HG02623 (cell line): ENCODE data around the gene FRMD4B.

Source experiments
- ATAC-seq: cut with Tn5 transposase; IDR thresholded peaks from one replicate; pipeline ENCODE4 v1.9.1; 2021; ENCODE audit warnings: moderate library complexity; ENCODE audit not compliant: unreplicated experiment

FRMD4B gene

DNA sequence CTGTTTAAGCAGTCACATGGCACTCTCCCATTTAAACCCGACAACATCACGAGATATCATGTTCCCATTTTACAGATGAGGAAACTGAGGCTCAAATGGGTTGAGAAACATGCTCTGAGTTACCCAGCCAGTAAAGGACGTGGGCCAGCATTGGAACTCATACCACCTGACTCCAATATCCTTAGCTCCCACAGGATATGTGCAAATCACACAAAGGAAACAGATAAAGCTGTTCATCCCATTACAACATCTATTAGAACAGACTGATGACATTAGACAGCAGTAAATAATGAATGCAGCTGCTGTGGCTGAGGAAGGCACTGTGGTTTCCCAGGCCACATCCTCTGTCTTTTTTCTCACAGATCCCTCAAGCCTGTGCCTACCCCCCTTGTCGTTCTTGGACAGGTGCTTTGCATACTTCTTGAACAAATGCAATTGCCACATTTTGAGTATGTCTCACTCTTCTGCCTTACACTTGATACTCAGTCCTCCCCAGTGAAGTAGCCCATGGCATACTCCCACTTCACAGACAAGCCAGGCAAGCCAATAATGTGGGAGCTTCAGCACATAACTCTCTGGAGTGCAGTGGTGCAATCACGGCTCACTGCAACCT is 17.7 kb downstream of the FRMD4B start:
- ATAC-seq, result peak; percentile 100

DNA sequence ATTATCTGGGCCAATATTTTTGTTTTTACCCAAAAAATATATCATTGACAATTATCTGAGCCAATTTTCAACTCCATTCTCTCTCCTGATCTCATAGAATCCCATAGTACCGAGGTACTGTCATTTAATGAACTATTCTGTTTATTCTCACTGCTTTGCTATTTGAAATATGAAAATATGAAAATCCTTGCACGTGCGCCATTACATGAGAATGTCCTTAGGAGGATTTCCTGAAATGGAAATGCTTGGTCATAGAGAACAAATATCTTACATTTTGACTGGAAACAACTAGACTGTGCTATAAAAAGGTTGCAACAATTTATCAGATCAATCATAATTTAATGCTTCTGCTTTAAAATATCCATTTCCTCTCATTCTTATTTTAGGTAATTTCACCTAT is 18.3 kb downstream of the FRMD4B start:
- no peak for ATAC-seq

DNA sequence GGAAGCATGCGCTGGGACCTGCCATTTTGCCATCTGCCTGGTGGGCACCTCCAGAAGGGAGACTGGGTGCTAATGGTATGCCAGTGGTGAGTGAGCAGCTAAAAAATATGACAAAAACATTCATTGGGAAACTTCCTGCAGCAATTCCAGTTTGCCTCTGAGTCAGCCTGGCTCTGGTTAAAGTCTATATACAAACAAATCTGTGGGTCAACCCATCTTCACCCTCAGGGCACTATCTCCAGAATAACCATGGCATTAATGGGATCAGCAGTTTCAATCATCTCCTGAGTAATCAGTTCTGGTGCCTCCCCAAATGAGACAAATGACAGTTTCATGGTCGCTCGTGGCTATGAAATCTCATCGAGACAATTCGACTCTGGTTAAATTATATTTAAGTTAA is 21.5 kb downstream of the FRMD4B start:
- no peak for ATAC-seq

GRCh38 chr3:69360690-69361089 is 25.2 kb downstream of the FRMD4B start:
- no peak for ATAC-seq

DNA sequence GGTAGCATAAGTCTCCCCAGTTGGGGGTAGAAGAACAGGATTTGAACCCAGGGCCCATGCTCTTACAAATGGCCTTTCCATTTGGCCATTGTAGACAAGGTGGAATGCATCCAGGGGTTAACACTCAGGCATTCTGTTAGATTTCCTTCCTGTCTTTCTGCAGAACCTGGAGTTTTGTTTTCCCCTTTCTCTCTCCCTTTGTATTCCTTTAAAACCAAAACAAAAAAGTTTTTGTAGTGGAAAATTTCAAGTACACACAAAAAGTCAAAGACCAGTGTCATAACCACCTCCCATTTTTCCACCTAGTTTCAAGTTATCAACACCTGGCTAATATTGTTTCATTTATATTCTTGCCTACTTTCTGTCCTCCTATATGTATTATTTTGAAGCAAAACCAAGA is 26.0 kb downstream of the FRMD4B start:
- ATAC-seq, result no peak

GRCh38 chr3:69359339-69359893 is 26.5 kb downstream of the FRMD4B start:
- ATAC-seq, result no peak

DNA sequence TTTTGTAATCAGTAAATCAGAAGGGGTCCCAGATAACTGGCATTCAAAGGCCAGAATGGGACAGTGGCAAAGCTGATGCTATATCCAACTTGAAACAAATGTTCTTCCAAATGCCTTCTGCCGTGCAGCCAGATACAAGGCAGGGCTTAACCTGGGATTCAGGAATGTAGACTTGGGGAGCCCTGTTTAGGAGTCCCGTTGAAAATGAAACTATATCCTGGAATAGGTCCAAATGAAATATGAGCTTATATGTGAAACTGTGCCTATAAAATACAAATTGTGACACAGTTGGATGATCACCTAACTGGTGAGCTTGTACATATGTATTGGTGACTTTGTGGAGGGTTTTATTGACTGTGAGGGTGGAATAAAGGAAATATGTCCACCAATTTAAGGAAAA is 28.7 kb downstream of the FRMD4B start:
- ATAC-seq, result no peak

DNA sequence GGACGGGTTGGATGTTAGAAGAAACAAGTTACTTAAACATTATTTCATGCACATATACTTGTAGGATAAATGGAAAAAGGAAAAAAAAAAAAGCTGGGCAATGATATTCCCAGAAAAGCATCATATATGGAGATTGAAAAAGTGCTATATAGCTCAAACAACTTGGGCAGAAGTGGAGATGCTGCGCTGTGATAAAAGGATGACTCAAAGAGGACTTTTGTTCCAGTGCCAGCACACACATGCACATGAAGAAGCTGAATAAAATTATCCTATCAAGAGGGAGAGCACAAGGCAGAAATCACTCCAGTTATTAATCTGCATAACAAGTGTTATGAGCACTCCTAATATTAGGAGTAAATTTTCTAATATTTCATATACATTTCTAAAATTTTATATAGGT is 30.9 kb downstream of the FRMD4B start:
- ATAC-seq, result no peak

DNA sequence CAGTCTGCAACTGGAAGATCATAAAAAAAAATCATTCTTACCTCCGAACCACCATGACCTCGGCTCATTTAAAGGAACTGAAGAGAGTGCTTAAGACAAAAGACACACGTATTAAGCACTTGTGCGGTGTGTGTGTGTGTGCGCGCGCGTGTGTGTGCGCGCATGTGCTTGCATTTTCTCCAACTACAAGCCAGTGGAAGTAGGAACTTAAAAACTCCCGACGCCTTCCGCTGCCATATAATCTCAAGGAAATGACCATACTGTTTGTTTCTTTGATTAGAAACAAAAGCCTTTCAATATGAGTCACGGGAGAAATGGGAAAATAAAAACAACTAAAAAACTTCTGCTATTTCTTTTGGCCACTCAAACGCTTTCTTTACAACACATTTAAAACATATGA is 32.4 kb downstream of the FRMD4B start:
- no peak for ATAC-seq

- no peak for ATAC-seq
Measured at GRCh38 chr3:69353088-69353478, 32.8 kb downstream of the FRMD4B start.

DNA sequence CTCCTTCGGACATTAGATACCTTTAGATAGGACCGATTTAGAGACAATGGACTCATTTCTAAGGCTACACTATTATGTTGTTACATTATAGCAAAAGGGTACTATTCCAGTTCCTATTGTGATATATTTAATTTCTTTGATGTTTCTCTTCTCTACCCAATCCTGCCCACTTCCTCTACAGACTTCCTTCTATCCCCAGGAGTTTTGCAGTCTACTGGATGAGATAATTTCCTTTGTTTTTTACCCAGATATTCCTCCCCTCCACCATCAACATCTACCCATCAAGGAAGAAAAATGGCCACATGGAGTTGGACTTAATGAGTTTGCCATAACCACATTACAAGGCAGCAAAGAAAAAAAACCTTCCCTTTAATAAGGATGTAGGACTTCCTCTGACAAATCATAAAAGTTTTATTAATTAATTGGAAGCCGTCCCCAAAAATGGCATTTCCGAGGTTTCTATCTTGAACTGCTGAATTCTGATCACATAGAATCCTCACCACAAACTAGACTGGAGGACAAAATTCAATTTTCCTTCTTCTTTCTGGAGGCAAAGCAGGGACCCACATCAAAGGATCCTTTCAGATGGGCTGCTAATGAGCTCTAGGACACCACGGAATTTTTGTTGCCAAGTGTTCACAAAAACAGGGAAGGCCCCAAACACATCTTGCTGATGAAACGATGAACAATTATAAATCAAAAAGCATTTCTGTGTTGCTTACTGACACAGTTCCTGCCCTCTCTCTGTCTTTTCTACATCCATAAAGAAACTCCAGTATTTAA is 33.4 kb downstream of the FRMD4B start:
- no peak for ATAC-seq

- ATAC-seq, result no peak
Measured at GRCh38 chr3:69343875-69344274, 42.0 kb downstream of the FRMD4B start.

DNA sequence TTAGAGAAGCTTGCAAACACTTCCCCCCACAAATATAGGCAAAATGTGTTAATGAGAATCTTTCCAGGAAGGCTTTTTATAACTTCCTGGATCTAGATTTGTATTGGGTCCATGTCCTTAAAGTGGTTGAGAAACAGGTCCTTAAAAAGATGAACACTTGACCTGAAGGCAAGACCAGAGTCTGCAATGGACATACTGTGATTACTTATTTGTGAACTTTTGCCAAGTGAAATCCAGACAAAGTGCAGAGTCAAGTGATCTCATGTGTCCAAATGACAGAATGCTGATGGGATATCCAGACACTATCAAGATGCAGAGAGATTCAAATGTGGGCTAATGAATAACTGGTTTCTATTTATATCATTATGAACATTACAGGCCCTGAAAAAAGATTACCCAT is 43.8 kb downstream of the FRMD4B start:
- ATAC-seq, result no peak

- no peak for ATAC-seq
Measured at GRCh38 chr3:69339760-69340159, 46.1 kb downstream of the FRMD4B start.

DNA sequence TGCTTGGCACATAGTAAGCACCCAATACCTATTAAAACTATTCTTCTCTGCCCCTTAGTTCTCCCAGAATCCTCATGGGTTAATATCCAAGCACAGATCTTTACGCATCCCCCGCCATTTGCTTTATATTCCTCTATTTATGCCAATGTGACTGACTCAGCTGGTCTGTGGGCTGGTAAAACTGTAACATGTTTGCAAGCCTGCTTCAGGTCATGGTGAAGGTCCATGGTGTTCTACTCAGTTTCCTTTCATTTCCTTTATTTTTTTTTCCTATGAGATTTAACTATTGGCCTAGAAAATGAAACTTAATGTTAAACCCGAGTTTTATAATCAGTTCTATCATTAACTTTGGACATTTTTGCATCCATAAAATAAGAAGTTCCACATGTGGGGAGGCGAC is 47.0 kb downstream of the FRMD4B start:
- no peak for ATAC-seq

DNA sequence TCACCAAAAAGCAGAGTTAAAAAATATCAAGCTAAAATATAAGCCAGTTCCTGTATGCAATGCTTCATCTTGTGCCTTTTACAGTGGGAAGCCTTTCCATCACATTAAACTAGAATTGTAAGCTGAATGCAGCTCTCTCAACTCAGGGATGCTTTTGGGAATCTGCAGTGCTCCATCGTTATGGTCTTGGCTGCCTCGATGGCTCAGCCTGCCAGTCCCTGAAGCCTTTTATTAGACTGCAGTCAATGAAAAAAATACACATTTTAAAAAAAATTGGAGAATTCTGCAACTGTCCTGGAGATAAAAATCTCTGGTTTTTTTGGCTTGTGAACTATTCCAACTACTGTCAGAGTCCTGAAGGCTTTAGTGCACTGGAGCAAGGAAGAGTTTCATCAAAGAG is 53.0 kb downstream of the FRMD4B start:
- no peak for ATAC-seq

DNA sequence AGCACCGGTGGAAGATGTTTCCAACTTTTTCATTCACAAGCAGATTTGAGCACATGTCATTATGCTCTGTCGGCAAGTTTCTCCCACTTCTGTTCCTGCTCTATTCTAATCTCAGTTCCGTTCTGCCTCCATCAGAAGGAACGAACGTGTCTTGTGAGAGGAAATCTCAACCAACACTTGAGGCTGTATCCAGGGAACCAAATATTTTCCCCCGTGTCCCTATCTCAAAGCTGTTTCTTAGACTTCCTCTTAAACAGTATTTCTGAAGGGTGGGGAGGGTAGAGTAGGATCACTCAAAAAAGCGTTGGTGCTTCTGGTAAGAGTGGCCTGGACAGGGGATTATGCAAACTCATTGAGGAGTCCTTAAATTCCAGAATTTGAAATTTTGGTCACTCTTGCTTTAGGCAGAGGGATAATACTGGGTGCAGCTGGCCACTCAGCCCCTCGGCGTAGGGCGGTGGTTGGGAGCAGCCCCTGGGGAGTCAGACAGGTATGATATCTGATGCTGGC is 54.9 kb downstream of the FRMD4B start:
- ATAC-seq, result no peak

DNA sequence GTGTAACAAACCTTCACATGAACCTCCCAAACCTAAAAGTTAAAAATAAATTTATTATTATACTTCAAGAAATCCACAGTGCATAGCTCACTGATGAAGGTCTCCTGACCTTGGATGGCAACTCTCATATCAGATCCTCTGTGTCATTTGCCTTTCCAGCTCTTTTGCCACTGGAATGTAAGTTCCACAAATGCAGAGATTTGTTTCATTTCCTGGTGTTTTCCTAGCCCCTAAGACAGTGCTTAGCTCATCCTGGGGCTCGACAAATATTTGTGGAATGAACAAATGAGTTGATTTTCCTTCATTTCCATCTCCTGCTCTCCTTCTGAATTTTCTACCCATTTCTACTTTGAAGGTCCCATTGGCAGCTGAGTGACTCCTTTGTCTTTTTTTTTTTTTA is 56.0 kb downstream of the FRMD4B start:
- ATAC-seq, result no peak

DNA sequence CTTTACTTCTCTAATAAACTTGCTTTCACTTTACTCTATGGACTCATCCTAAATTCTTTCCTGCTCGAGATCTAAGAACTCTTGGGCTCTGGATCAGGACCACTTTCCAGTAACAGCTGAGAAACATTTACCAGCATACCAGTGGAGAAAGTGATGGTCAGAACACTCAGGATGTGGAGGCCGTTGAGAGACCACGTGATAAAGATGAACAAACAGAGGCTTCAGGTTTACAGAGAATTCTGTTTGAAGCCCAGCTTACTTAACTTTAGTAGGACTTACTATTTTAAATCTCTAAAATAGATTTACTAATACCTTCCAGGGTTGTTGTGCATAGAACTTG is 57.0 kb downstream of the FRMD4B start:
- ATAC-seq, result no peak

DNA sequence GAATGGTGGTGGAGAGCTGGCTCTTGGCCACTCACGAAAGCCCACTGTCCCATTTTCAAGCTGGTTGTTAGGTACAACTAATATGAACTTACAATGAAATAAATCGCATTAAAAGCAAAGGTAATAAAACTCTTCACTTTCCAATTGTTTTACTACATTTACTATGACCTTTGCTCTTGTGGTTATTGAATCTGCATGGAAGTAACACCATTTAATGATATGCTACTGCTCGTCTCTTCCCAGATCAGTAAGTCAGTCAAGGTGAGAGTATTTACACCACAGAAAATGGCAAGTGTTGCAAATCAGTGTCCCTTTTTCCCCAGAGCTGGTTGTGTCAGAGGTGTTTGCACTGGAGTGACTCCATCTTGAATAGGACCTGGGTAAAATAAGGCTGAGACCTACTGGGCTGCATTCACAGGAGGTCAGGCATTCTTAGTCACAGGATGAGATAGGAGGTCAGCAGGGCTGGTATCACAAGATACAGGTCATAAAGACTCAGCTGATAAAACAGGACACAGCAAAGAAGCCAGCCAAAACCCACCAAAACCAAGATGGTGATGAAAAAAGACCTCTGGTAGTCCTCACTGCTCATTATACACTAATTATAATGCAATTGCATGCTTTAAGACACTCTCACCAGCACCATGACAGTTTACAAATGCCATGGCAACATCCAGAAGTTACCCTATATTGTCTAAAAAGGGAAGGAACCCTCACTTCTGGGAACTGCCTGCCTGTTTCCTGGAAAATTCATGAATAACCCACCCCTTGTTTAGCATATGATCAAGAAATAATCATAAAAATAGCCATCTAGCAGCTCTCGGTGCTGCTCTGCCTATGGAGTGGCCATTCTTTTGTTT is 57.6 kb downstream of the FRMD4B start:
- ATAC-seq, result no peak

DNA sequence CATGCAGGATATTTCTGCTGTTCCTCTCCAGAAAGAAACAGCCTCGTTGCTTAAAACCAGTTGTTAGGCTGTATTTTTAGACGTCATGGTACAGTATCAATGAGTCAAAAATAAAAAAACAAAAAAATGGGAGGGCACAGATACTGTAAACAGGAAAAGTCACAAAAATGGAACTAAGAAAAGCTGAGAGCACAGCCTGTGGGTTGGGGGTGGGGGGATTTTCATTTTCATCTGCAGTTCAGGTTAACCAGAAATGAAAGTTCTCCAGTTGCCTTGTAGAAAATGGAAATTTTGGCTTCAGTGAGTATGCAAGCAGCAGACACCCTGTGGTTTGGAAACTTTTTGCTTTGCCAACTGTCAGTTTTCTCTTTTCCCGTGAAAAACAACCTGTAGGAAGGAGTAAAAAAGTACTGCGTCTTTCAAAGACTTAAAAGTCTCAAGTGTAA is 59.0 kb downstream of the FRMD4B start:
- peak; percentile 92 for ATAC-seq
